ENCODE data around the gene ZMIZ2. TPM values are rescaled to one million over a fixed set of nuclear protein-coding genes. Genes with fewer than 3 reads are reported as not detected.

Gene ZMIZ2
- total RNA-seq, 2 donors from 2014 or later, result 27.1 to 42.8 TPM

DNA sequence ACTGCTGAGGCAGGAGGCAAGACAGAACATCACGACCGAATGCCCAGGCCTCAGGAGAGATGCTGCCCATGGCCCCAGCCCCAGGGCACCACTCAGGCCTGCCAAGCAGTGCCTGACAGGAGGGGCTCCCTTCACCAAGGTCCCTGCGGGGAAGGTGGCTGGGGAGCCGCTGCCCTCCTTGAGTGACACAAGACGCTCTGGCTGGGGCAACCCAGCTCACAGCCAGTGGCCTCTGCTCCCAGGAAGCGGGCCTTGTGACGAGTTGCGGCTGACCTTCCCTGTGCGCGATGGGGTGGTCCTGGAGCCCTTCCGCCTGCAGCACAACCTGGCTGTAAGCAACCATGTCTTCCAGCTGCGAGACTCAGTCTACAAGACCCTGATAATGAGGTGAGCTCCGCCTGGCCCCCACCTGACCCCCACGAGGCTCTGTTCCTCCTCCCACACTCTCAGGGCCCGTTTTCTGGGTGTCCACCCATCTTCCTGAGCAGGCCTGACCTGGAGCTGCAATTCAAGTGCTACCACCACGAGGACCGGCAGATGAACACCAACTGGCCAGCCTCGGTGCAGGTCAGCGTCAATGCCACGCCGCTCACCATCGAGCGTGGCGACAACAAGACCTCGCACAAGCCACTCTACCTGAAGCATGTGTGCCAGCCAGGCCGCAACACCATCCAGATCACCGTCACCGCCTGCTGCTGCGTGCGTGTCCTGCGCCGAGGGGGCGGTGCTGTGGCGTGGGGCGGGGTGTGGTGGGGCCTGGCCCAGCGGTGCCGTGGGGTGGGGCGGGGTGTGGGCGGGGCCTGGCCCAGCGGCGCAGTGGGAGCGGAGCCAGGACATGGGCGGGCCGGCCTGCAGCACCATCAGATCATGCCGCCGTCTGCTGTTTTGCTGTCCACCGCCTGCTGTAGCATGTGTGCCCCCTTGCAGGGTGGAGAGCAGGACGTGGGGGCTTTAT lies 12.8 kb downstream of the ZMIZ2 start:
- peak overlapping the region; percentile 5 to 10 for H3K27ac ChIP-seq
- intact Hi-C loops (cut with DNase I), result no loop called here
- WGBS, result 61% methylated on average over 46 of the region's 48 CpGs
- H3K36me3 ChIP-seq, result peaks cover 11 to 21% of the 10 kb centered on the region in 2 donors
- TF ChIP-seq, protein P1, sequence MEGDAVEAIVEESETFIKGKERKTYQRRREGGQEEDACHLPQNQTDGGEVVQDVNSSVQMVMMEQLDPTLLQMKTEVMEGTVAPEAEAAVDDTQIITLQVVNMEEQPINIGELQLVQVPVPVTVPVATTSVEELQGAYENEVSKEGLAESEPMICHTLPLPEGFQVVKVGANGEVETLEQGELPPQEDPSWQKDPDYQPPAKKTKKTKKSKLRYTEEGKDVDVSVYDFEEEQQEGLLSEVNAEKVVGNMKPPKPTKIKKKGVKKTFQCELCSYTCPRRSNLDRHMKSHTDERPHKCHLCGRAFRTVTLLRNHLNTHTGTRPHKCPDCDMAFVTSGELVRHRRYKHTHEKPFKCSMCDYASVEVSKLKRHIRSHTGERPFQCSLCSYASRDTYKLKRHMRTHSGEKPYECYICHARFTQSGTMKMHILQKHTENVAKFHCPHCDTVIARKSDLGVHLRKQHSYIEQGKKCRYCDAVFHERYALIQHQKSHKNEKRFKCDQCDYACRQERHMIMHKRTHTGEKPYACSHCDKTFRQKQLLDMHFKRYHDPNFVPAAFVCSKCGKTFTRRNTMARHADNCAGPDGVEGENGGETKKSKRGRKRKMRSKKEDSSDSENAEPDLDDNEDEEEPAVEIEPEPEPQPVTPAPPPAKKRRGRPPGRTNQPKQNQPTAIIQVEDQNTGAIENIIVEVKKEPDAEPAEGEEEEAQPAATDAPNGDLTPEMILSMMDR (IDR thresholded peaks at IDR 0.05), result peak in 1 of 4 experiments; percentile 18
- TF ChIP-seq POLR2A (IDR thresholded peaks at IDR 0.05), result no peak
- no peak for TF ChIP-seq POLR2AphosphoS5 (IDR thresholded peaks at IDR 0.05)
- H3K9me3 ChIP-seq, result no peaks in the 10 kb centered on the region
- no peaks in the 10 kb centered on the region for H3K4me1 ChIP-seq (replicated peaks)
- no peak overlapping the region for H3K4me3 ChIP-seq
- no peaks in the 10 kb centered on the region for H3K27me3 ChIP-seq (replicated peaks; ENCODE audit: insufficient read depth)
- peak; percentile 74 for DNase-seq (ENCODE audit: low spot score)

DNA sequence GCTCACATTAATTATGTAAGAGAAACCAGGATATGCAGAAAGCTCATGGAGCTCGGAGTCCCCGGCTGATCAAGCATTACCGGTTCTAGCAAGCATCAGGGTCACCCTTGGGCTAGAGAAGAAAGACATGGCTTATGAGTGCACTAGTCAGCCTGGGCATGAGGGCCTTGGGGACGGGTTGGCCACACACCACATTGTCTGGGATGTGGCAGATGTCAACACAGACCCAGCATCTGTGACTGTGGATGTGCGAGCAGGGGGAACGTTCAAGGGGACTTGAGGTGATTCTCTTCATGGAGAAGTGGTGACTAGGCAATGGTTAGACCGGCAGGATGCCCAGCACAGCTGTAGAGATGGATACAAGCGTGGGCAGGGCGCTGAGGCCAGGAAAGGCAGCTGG lies 13.7 kb downstream of the ZMIZ2 start:
- no peaks in the 10 kb centered on the region for H3K27me3 ChIP-seq (replicated peaks; ENCODE audit: insufficient read depth)
- no peak for DNase-seq (ENCODE audit: low spot score)
- H3K4me1 ChIP-seq (replicated peaks), result no peaks in the 10 kb centered on the region
- H3K36me3 ChIP-seq, result peaks cover 11 to 23% of the 10 kb centered on the region in 2 donors
- H3K4me3 ChIP-seq, result no peak overlapping the region
- intact Hi-C loops (cut with DNase I), result no loop called here
- WGBS, result 70% methylated on average over 9 of the region's 9 CpGs
- TF ChIP-seq POLR2A (IDR thresholded peaks at IDR 0.05) (no peak), POLR2AphosphoS5 (IDR thresholded peaks at IDR 0.05) (no peak)
- TF ChIP-seq, protein P1 (IDR thresholded peaks at IDR 0.05), result no peak
- no peaks in the 10 kb centered on the region for H3K9me3 ChIP-seq
- no peak overlapping the region for H3K27ac ChIP-seq

DNA sequence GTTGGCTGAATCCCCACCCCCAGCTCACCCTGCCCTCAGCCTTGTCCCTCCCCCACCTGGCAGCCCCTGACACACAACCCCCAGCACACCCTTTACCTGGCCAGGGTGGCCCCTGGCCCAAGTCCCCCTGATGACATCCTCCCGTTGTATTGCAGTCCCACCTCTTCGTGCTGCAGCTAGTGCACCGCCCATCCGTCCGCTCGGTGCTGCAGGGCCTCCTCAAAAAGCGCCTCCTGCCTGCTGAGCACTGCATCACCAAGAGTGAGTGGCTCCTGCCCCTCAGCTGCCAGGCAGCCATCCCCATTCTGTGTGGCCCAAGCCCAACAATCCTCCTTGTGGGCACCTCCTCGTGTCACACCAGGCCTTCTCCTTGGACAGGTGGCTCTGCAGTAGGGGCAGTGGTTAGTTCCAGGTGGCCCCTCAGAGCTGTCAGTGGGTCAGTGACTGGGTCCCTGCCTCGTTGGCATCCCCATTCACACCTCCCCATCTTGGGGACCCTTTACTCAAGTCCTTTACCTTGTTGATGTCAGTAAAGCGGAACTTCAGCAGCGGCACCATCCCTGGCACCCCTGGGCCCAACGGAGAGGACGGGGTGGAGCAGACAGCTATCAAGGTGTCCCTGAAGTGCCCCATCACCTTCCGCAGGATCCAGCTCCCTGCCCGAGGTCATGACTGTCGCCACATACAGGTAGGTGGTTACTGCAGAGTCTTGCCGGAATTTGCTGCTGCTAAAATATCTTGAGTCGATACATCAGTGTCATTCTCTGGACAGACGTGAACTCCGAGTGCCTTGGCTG lies 14.3 kb downstream of the ZMIZ2 start:
- DNase-seq (ENCODE audit: low spot score), result no peak
- peaks cover 5% of the 10 kb centered on the region for H3K4me1 ChIP-seq (replicated peaks)
- no peak overlapping the region for H3K27ac ChIP-seq
- H3K27me3 ChIP-seq (replicated peaks; ENCODE audit: insufficient read depth), result no peaks in the 10 kb centered on the region
- no peak for TF ChIP-seq POLR2A (IDR thresholded peaks at IDR 0.05)
- TF ChIP-seq, protein P1 (IDR thresholded peaks at IDR 0.05), result no peak
- TF ChIP-seq POLR2AphosphoS5 (IDR thresholded peaks at IDR 0.05), result no peak
- WGBS, result 92% methylated on average over 18 of the region's 20 CpGs
- intact Hi-C loops (cut with DNase I), result no loop called here
- H3K4me3 ChIP-seq, result no peak overlapping the region
- no peaks in the 10 kb centered on the region for H3K9me3 ChIP-seq
- H3K36me3 ChIP-seq, result peaks cover 11 to 23% of the 10 kb centered on the region in 2 donors

DNA sequence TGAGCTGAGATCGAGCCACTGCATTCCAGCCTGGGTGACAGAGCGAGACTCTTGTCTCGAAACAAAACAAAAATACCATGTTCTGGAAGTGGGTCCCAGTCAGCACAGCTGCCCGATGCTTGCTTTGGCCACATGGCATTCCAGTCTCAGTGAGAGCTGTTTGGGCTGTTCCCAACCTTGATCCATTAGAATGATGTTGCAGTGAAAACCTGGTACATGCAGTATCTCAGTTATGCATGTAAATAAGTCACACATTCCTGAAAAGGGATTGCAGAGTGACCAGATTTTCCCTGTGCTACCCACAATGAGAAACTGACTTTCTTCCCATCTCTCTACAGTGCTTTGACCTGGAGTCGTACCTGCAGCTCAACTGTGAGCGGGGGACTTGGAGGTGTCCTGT lies 15.4 kb downstream of the ZMIZ2 start:
- Histone ChIP-seq H3K9me3 (no peaks in the 10 kb centered on the region), H3K4me3 (no peak overlapping the region), H3K27ac (no peak overlapping the region), H3K27me3 (replicated peaks; ENCODE audit: insufficient read depth) (no peaks in the 10 kb centered on the region), H3K36me3 (peaks cover 11 to 23% of the 10 kb centered on the region in 2 donors), H3K4me1 (replicated peaks) (peaks cover 16% of the 10 kb centered on the region)
- WGBS, result 94% methylated on average over 6 of the region's 6 CpGs
- intact Hi-C loops (cut with DNase I), result no loop called here
- no peak for DNase-seq (ENCODE audit: low spot score)
- TF ChIP-seq POLR2A (IDR thresholded peaks at IDR 0.05) (no peak), POLR2AphosphoS5 (IDR thresholded peaks at IDR 0.05) (no peak)
- TF ChIP-seq, protein P1 (IDR thresholded peaks at IDR 0.05), result no peak

All from prostate gland (tissue), 2 donors.